ENCODE data around the gene DIDO1. TPM values are rescaled to one million over a fixed set of nuclear protein-coding genes. Genes with fewer than 3 reads are reported as not detected.

Gene DIDO1
- total RNA-seq, 1 donor from 2014 or later = 41.6 TPM

DNA sequence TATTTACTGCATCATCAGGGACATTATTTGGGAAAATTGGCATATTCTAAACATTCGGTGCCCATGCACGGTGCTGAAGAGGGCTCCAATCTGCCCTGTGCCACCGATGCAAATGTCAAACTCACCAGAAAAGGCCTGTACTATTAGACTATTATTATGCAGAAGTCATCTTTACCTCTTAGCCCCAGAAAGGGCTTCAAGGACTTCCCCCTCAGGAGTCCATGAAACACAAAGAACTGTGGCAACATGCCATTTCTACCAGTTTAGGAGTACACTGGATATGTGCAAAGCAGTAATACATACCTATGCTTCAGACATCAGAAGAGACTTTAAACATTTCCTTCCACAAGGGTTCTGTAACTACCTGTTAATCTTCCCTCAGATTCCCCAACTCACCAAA is 8.6 kb downstream of the DIDO1 start:
- Mint-ChIP-seq H3K27me3 (ENCODE audit: low read depth) (no peaks in the 10 kb centered on the region), H3K27ac (ENCODE audit: unreplicated experiment) (peak overlapping the region; percentile 37), H3K4me1 (ENCODE audit: low read depth) (peaks cover 75% of the 10 kb centered on the region), H3K4me3 (ENCODE audit: unreplicated experiment) (no peak overlapping the region), H3K9me3 (ENCODE audit: low read depth) (no peaks in the 10 kb centered on the region), H3K36me3 (ENCODE audit: low read depth) (peaks cover 2% of the 10 kb centered on the region)
- no peak for DNase-seq (ENCODE audit: low spot score)
- TF ChIP-seq CTCF (IDR thresholded peaks at IDR 0.05) = no peak

- no peak for TF ChIP-seq CTCF (IDR thresholded peaks at IDR 0.05)
- no peaks in the 10 kb centered on the region for H3K9me3 Mint-ChIP-seq (ENCODE audit: low read depth)
- H3K4me1 Mint-ChIP-seq (ENCODE audit: low read depth) = peaks cover 70% of the 10 kb centered on the region
- H3K36me3 Mint-ChIP-seq (ENCODE audit: low read depth) = peaks cover 2% of the 10 kb centered on the region
- DNase-seq (ENCODE audit: low spot score) = no peak
- no peaks in the 10 kb centered on the region for H3K27me3 Mint-ChIP-seq (ENCODE audit: low read depth)
- peak overlapping the region; percentile 54 for H3K27ac Mint-ChIP-seq (ENCODE audit: unreplicated experiment)
- H3K4me3 Mint-ChIP-seq (ENCODE audit: unreplicated experiment) = no peak overlapping the region
Observed at GRCh38 chr20:62916703-62917476, 9.4 kb downstream of the DIDO1 start.

GRCh38 chr20:62914970-62915457 is 11.3 kb downstream of the DIDO1 start:
- Mint-ChIP-seq H3K27ac (ENCODE audit: unreplicated experiment) (peak overlapping the region; percentile 95), H3K4me3 (ENCODE audit: unreplicated experiment) (no peak overlapping the region)

DNA sequence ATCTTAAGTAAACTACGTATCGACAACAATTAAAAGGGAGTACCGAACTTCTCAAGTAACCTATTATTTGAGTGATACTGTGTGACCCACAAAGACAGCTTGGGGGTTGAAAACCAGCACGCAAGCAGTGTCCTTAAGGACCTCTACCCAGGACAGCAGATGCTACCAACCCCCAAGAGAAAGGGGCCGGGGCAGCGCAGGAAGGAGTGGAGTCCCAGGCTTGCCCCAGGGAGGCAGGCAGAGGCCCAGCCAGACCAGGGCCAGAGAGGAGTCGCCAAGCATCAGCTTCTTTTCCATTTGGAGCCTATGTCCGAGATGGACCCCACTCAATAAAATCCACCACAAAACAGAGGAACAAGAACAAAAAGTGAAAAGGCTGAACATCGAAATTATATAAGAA is 11.9 kb downstream of the DIDO1 start:
- Mint-ChIP-seq H3K9me3 (ENCODE audit: low read depth) (no peaks in the 10 kb centered on the region), H3K27ac (ENCODE audit: unreplicated experiment) (peak overlapping the region; percentile 45), H3K36me3 (ENCODE audit: low read depth) (peaks cover 12% of the 10 kb centered on the region)

More at GRCh38 chr20:62914970-62915457, 11.3 kb downstream of the DIDO1 start:
- TF ChIP-seq CTCF (IDR thresholded peaks at IDR 0.05) = no peak
- no peak for DNase-seq (ENCODE audit: low spot score)
- Mint-ChIP-seq H3K4me1 (ENCODE audit: low read depth) (peaks cover 58% of the 10 kb centered on the region), H3K9me3 (ENCODE audit: low read depth) (no peaks in the 10 kb centered on the region), H3K27me3 (ENCODE audit: low read depth) (no peaks in the 10 kb centered on the region), H3K36me3 (ENCODE audit: low read depth) (peaks cover 9% of the 10 kb centered on the region)

More for the DNA sequence above, 11.9 kb downstream of the DIDO1 start:
- no peak for DNase-seq (ENCODE audit: low spot score)
- H3K27me3 Mint-ChIP-seq (ENCODE audit: low read depth) = no peaks in the 10 kb centered on the region
- H3K4me3 Mint-ChIP-seq (ENCODE audit: unreplicated experiment) = no peak overlapping the region
- no peak for TF ChIP-seq CTCF (IDR thresholded peaks at IDR 0.05)
- H3K4me1 Mint-ChIP-seq (ENCODE audit: low read depth) = peaks cover 52% of the 10 kb centered on the region

All from chondrocyte (in vitro differentiated cells).